Karpas-422 (cell line): ENCODE results near the gene PAQR6. TPM values are rescaled to one million over a fixed set of nuclear protein-coding genes. Genes with fewer than 3 reads are reported as not detected.

ENCODE experiments used
- DNase-seq: peaks from one replicate; pipeline ENCODE4 v3.0.0-alpha.2; 2015
- H2AFZ ChIP-seq: fragments of 200-600 bp; sonication (generic); 2 replicates; pipeline ENCODE4 v1.6.1; 2014; ENCODE audit warnings: antibody characterized with exemption, low read length, mixed read lengths
- H3K27ac ChIP-seq: fragments of 200-600 bp; sonication (generic); 2 replicates; pipeline ENCODE4 v1.5.1; 2014; ENCODE audit warnings: mild to moderate bottlenecking, low read length, moderate library complexity
- H3K27me3 ChIP-seq: fragments of 200-600 bp; sonication (generic); 2 replicates; pipeline ENCODE4 v1.6.1; 2014; ENCODE audit warnings: low read length, mixed read lengths
- H3K36me3 ChIP-seq: fragments of 200-600 bp; sonication (generic); 2 replicates; pipeline ENCODE4 v1.6.1; 2014; ENCODE audit warnings: low read length, mixed read lengths; ENCODE audit not compliant: insufficient read depth
- H3K4me1 ChIP-seq: fragments of 200-600 bp; sonication (generic); 2 replicates; pipeline ENCODE4 v1.6.1; 2014; ENCODE audit warnings: mild to moderate bottlenecking, low read length, mixed read lengths
- H3K4me2 ChIP-seq: fragments of 200-600 bp; sonication (generic); 2 replicates; pipeline ENCODE4 v1.6.1; 2014; ENCODE audit warnings: low read length, low read depth, mild to moderate bottlenecking; ENCODE audit not compliant: poor library complexity, severe bottlenecking
- H3K4me3 ChIP-seq: fragments of 200-600 bp; sonication (generic); 2 replicates; pipeline ENCODE4 v1.5.1; 2014; ENCODE audit warnings: mild to moderate bottlenecking, antibody characterized with exemption, low read length, mixed read lengths
- H3K79me2 ChIP-seq: fragments of 200-600 bp; sonication (generic); 2 replicates; pipeline ENCODE4 v1.6.1; 2014; ENCODE audit warnings: mild to moderate bottlenecking, low read length, mixed read lengths
- H3K9ac ChIP-seq: fragments of 200-600 bp; sonication (generic); 2 replicates; pipeline ENCODE4 v1.6.0; 2014; ENCODE audit warnings: low read length
- H3K9me2 ChIP-seq: fragments of 200-600 bp; sonication (generic), shearing (Covaris generic); replicated peaks from 2 replicates; pipeline ENCODE4 v1.6.0; 2014; ENCODE audit warnings: mild to moderate bottlenecking, low read length, moderate library complexity; ENCODE audit not compliant: insufficient read depth
- H3K9me3 ChIP-seq: fragments of 300-700, 200-600 bp; sonication (generic); 2 replicates; pipeline ENCODE4 v1.6.1; 2014; ENCODE audit warnings: low read length, mixed read lengths
- H4K20me1 ChIP-seq: fragments of 200-600 bp; sonication (generic); 2 replicates; pipeline ENCODE4 v1.6.1; 2014; ENCODE audit warnings: mild to moderate bottlenecking, antibody characterized with exemption, low read length, low read depth; ENCODE audit not compliant: insufficient read depth
- total RNA-seq: library from RNA; depleted of rRNA; stranded (reverse); fragments of >200 nt; shearing (Covaris generic); gene quantifications from 2 replicates; pipeline ENCODE4 v1.2.3, GENCODE V29; 2014; ENCODE audit warnings: low replicate concordance

Gene PAQR6
- total RNA-seq, 1 experiment from 2014 or later: 7.6 TPM

DNA sequence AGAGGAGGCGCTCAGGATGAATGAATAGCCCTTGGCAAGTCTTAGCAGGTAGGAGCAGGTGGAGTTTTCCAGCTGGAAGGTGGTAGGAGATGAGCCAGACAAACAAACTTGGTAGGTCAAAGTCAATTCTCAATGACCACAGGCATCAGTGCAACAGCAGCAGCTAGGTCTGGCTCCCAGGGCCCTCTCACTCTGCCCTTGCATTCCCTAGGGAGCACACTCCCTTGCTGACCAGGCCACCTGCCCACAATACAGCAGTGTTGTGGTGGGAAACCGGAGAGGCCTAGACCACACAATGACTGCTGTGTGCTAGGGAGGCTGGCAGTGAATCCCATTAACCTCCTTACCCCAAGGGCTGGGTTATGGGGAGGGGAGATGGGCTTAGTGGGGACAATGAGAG, 13.0 kb upstream of the PAQR6 start:
- Histone ChIP-seq H3K36me3 (peaks cover 52% of the 10 kb centered on the region), H3K9me3 (no peaks in the 10 kb centered on the region), H3K4me2 (no peak overlapping the region), H3K4me1 (no peaks in the 10 kb centered on the region), H2AFZ (no peak overlapping the region), H3K4me3 (no peak overlapping the region), H3K9me2 (no peaks in the 10 kb centered on the region), H4K20me1 (no peaks in the 10 kb centered on the region), H3K27ac (no peak overlapping the region), H3K27me3 (no peaks in the 10 kb centered on the region), H3K79me2 (no peaks in the 10 kb centered on the region), H3K9ac (no peak overlapping the region)
- no peak for DNase-seq

DNA sequence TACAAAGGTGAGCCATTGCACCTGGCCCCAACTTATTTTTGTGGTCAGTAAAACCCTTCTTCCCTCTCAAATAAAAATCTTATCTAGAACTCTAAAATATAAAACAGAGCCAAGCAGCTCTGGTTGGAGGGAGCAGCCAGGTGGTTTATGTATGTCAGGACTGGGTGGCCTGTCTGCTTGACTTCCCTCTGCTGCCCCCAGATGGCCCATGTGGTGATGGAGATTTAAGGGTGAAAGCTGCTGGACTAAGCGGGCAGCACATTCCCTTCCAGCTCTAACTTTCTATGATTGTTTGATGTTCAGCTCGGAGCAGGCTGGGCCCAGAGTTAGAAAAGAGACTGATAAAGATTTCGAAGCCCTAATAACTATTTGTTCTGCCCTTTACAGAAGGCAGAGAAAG, 11.9 kb upstream of the PAQR6 start:
- H3K9me3 ChIP-seq: no peaks in the 10 kb centered on the region
- no peaks in the 10 kb centered on the region for H3K79me2 ChIP-seq
- no peak overlapping the region for H2AFZ ChIP-seq
- no peaks in the 10 kb centered on the region for H4K20me1 ChIP-seq
- H3K4me3 ChIP-seq: no peak overlapping the region
- H3K9ac ChIP-seq: no peak overlapping the region
- no peak overlapping the region for H3K4me2 ChIP-seq
- H3K27me3 ChIP-seq: no peaks in the 10 kb centered on the region
- H3K9me2 ChIP-seq: no peaks in the 10 kb centered on the region
- peaks cover 47% of the 10 kb centered on the region for H3K36me3 ChIP-seq
- no peak overlapping the region for H3K27ac ChIP-seq
- no peaks in the 10 kb centered on the region for H3K4me1 ChIP-seq
- DNase-seq: no peak

DNA sequence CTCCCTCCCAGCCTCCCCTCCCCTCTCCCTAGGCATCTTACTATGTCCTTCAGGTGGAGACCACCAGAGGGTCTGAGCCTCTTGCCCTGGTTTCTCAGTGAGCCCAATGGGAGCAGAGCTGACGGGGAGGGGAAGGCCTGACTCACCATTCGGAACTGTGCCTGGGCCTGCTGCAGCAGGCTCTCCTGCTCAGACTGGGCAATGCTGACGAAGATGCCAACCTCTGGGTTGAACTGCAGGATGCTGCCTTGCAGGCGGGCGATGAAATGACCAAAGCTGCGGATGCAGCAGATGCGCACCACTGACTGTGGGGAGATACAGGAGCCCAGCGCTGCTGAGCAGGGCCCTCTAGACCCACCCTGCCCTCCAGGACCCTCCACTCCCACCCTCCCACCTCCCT, 11.0 kb upstream of the PAQR6 start:
- no peak overlapping the region for H3K9ac ChIP-seq
- H3K4me1 ChIP-seq: no peaks in the 10 kb centered on the region
- peaks cover 43% of the 10 kb centered on the region for H3K36me3 ChIP-seq
- DNase-seq: no peak
- no peak overlapping the region for H3K4me2 ChIP-seq
- H3K4me3 ChIP-seq: no peak overlapping the region
- no peak overlapping the region for H2AFZ ChIP-seq
- H3K27me3 ChIP-seq: no peaks in the 10 kb centered on the region
- no peak overlapping the region for H3K27ac ChIP-seq
- H3K79me2 ChIP-seq: no peaks in the 10 kb centered on the region
- no peaks in the 10 kb centered on the region for H3K9me3 ChIP-seq
- H4K20me1 ChIP-seq: no peaks in the 10 kb centered on the region
- H3K9me2 ChIP-seq: no peaks in the 10 kb centered on the region

DNA sequence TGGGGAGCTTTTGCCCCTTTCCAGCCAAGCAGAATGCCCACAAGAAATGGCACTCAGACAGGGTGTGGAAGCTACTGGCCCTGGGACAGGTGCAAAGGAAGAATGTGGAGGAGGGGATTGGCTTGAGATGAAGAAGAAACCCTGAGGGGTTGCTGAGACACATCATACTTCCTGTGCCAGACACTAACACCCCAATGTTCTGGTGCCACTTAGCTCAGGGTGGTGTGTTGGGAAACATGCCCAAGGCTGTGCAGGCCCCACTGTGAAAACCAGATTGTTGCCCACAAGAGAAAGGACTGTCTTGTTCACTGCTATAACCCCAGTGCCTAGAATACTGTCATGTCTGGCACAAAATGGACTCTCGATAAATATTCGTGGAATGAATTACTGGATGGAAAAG, 9.9 kb upstream of the PAQR6 start:
- H3K9ac ChIP-seq: no peak overlapping the region
- H4K20me1 ChIP-seq: no peaks in the 10 kb centered on the region
- no peak overlapping the region for H3K4me2 ChIP-seq
- H3K4me3 ChIP-seq: no peak overlapping the region
- no peaks in the 10 kb centered on the region for H3K79me2 ChIP-seq
- H3K27ac ChIP-seq: no peak overlapping the region
- DNase-seq: no peak
- H2AFZ ChIP-seq: no peak overlapping the region
- H3K9me3 ChIP-seq: no peaks in the 10 kb centered on the region
- peaks cover 36% of the 10 kb centered on the region for H3K36me3 ChIP-seq
- H3K27me3 ChIP-seq: no peaks in the 10 kb centered on the region
- no peaks in the 10 kb centered on the region for H3K4me1 ChIP-seq
- no peaks in the 10 kb centered on the region for H3K9me2 ChIP-seq

DNA sequence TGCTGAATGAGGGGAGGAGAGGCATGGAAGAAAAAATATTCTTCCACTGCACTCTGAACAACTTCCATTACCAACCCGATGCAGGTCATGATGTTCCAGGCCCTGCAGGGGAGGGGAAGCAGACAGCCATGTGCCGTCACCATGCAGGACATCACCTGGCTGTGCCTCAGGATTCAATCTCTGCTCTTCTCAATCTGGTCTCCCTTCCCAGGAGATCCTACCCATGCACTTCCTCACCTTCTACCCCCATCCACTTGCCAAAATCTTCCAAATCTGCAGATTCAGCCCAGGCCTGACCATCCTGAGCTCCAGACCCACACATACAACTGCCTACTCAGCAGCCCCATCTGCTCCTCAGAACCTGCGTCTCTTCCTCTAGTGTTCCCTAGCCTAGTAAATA, 5.8 kb upstream of the PAQR6 start:
- Histone ChIP-seq H3K9ac (no peak overlapping the region), H3K4me3 (no peak overlapping the region), H3K27me3 (no peaks in the 10 kb centered on the region), H3K9me2 (no peaks in the 10 kb centered on the region), H4K20me1 (no peaks in the 10 kb centered on the region), H3K27ac (no peak overlapping the region), H3K4me2 (no peak overlapping the region), H3K9me3 (no peaks in the 10 kb centered on the region), H3K79me2 (no peaks in the 10 kb centered on the region), H2AFZ (no peak overlapping the region), H3K36me3 (peaks cover 25% of the 10 kb centered on the region; the same call in 1 of the 2 replicates), H3K4me1 (no peaks in the 10 kb centered on the region)
- DNase-seq: no peak

DNA sequence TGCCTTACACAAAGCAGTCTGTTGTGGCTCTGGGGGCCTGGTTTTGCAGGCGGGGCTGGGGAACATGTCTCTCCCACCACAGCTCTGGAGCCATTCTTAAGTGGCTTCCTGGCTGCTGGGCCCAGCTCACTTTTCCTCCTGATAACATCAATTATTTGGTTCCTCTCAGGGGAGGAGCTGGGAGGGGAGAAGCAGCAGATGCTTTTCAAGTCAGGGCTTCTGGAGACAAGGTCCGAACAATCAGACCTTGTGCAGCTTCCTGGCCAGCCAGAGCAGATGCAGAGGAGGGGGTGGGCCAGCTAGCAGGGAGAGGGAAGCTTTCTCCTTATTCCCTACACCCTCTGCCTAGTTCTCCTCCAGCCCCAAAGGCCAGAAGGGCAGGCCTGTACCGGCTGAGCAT, 3.7 kb upstream of the PAQR6 start:
- no peak for DNase-seq
- Histone ChIP-seq H3K4me3 (no peak overlapping the region), H3K4me2 (no peak overlapping the region), H3K9me2 (no peaks in the 10 kb centered on the region), H4K20me1 (no peaks in the 10 kb centered on the region), H3K9me3 (no peaks in the 10 kb centered on the region), H3K27me3 (no peaks in the 10 kb centered on the region), H3K9ac (no peak overlapping the region), H3K4me1 (no peaks in the 10 kb centered on the region), H3K79me2 (no peaks in the 10 kb centered on the region), H2AFZ (no peak overlapping the region), H3K36me3 (peaks cover 13% of the 10 kb centered on the region; the same call in 1 of the 2 replicates), H3K27ac (no peak overlapping the region)

DNA sequence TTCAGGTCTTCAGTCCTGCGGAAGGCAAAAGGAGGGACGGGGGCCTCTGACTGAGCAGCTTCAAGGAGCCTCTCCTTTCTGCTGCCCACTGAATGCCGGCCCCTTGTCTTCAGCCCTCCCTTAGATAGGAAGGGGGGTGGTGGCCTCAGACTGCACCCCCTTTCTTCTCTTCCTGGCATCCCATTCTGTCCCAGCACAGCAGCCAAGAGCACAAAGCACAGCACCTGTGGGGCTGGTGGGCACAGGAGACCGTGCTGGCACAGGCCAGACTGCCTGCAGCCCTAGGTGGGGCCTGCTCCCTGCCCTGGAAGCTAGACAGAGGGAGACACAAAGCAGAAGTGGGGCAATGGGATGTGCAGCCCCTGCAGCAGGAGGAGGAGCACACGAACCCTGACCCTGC, 1.7 kb upstream of the PAQR6 start:
- Histone ChIP-seq H3K36me3 (peaks cover 7% of the 10 kb centered on the region; the same call in 1 of the 2 replicates), H3K9me2 (no peaks in the 10 kb centered on the region), H3K27me3 (no peaks in the 10 kb centered on the region), H3K4me3 (no peak overlapping the region), H3K9ac (no peak overlapping the region), H4K20me1 (no peaks in the 10 kb centered on the region), H3K79me2 (no peaks in the 10 kb centered on the region), H3K4me1 (no peaks in the 10 kb centered on the region), H3K27ac (no peak overlapping the region), H3K4me2 (no peak overlapping the region), H2AFZ (no peak overlapping the region), H3K9me3 (no peaks in the 10 kb centered on the region)
- no peak for DNase-seq

DNA sequence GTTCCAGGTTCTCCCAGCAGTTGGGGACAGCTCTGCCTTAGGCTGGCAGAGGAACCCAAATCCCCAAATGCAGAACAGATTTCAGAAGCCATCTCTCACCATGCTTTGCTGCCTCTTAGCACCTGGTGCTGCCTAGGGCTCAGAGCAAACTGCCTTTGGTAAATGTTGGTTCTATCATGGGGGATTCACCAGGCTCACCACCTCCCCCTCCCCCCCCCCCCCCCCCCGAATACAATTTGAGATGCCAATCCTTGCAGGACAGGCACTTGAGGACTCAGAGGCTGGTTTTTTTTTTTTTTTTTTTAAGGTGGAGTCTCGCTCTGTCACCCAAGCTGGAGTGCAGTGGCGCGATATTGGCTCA, 447 bp upstream of the PAQR6 start:
- H4K20me1 ChIP-seq: no peaks in the 10 kb centered on the region
- DNase-seq: no peak
- no peak overlapping the region for H3K4me2 ChIP-seq
- no peaks in the 10 kb centered on the region for H3K79me2 ChIP-seq
- H2AFZ ChIP-seq: no peak overlapping the region
- H3K27me3 ChIP-seq: no peaks in the 10 kb centered on the region
- H3K9me2 ChIP-seq: no peaks in the 10 kb centered on the region
- H3K9ac ChIP-seq: no peak overlapping the region
- H3K4me3 ChIP-seq: no peak overlapping the region
- H3K9me3 ChIP-seq: no peaks in the 10 kb centered on the region
- no peaks in the 10 kb centered on the region for H3K4me1 ChIP-seq
- H3K27ac ChIP-seq: no peak overlapping the region
- H3K36me3 ChIP-seq: peaks cover 7% of the 10 kb centered on the region; the same call in 1 of the 2 replicates
